ENCODE results near the gene ANKS6.

ANKS6 gene

GRCh38 chr9:98796364-98797101 is at the start of gene ANKS6:
TSS of gene ANKS6 (minus strand) at chr9:98796555. CDS start at chr9:98796491, 64 bp downstream.
- DNase-seq, result peak; percentile 84 to 89

- no peak for DNase-seq
Observed at GRCh38 chr9:98846081-98846480, 49.7 kb upstream of the ANKS6 start.

- no peak for DNase-seq
Observed at GRCh38 chr9:98842510-98842909, 46.2 kb upstream of the ANKS6 start.

GRCh38 chr9:98839724-98840123 is 43.4 kb upstream of the ANKS6 start:
- DNase-seq, result no peak

- DNase-seq, result no peak
Observed at GRCh38 chr9:98838868-98839565, 42.7 kb upstream of the ANKS6 start.

- no peak for DNase-seq
Observed at GRCh38 chr9:98838155-98838867, 42.0 kb upstream of the ANKS6 start.

- DNase-seq, result no peak
Observed at GRCh38 chr9:98837516-98837915, 41.2 kb upstream of the ANKS6 start.

GRCh38 chr9:98836206-98836605 is 39.9 kb upstream of the ANKS6 start:
- no peak for DNase-seq

GRCh38 chr9:98834386-98834785 is 38.0 kb upstream of the ANKS6 start:
- no peak for DNase-seq

- no peak for DNase-seq
Observed at GRCh38 chr9:98833090-98833956, 37.0 kb upstream of the ANKS6 start.

GRCh38 chr9:98832768-98833089 is 36.4 kb upstream of the ANKS6 start:
- no peak for DNase-seq

- DNase-seq, result no peak
Observed at GRCh38 chr9:98831696-98832095, 35.3 kb upstream of the ANKS6 start.

GRCh38 chr9:98830554-98830953 is 34.2 kb upstream of the ANKS6 start:
- no peak for DNase-seq

- DNase-seq, result no peak
Observed at GRCh38 chr9:98829766-98830165, 33.4 kb upstream of the ANKS6 start.

- no peak for DNase-seq
Observed at GRCh38 chr9:98826716-98827115, 30.4 kb upstream of the ANKS6 start.

GRCh38 chr9:98825414-98825813 is 29.1 kb upstream of the ANKS6 start:
- DNase-seq, result no peak

- no peak for DNase-seq
Observed at GRCh38 chr9:98823666-98824334, 27.4 kb upstream of the ANKS6 start.

- DNase-seq, result no peak
Observed at GRCh38 chr9:98822661-98823060, 26.3 kb upstream of the ANKS6 start.

- no peak for DNase-seq
Observed at GRCh38 chr9:98821831-98822230, 25.5 kb upstream of the ANKS6 start.

GRCh38 chr9:98819231-98819630 is 22.9 kb upstream of the ANKS6 start:
- DNase-seq, result no peak

- DNase-seq, result no peak
Observed at GRCh38 chr9:98818764-98819163, 22.4 kb upstream of the ANKS6 start.

GRCh38 chr9:98815391-98815951 is 19.1 kb upstream of the ANKS6 start:
- DNase-seq, result no peak

Measured in stimulated activated CD4-positive, alpha-beta T cell treated with anti-CD3 and anti-CD28 coated beads, Interleukin-2, amount 100 ng/mL, for 24 hours (primary cell).